ENCODE measurements around the gene SLCO4A1.

- TF ChIP-seq CTCF (conservative IDR thresholded peaks at IDR 0.05 in 1 of 2, IDR thresholded peaks at IDR 0.05 in 1 of 2; ENCODE audit: low read depth in 1 of 2, low read length in 2 of 2) (no peak), EZH2 (IDR thresholded peaks at IDR 0.05; ENCODE audit: low read length, missing control alignments) (no peak)
Measured at GRCh38 chr20:62660240-62660615, 17.9 kb downstream of the SLCO4A1 start.

Measured in fibroblast of lung (primary cell).